Stimulated activated CD4-positive, alpha-beta T cell treated with anti-CD3 and anti-CD28 coated beads, Interleukin-15, amount 100 ng/mL, for 48 hours (primary cell): Measurements from ENCODE around the gene DEAF1.
"Not testable (repeated sequence)": the region's sequence is repeated elsewhere in the genome, so short reads cannot be mapped to it uniquely, and the experiment has no call there.

Experiments used
- DNase-seq, 2 donors: peaks; one replicate each; pipeline ENCODE4 v3.0.0-alpha.2; 2020; ENCODE audit warnings: low read depth in 2 of 2

The DEAF1 gene

DNA sequence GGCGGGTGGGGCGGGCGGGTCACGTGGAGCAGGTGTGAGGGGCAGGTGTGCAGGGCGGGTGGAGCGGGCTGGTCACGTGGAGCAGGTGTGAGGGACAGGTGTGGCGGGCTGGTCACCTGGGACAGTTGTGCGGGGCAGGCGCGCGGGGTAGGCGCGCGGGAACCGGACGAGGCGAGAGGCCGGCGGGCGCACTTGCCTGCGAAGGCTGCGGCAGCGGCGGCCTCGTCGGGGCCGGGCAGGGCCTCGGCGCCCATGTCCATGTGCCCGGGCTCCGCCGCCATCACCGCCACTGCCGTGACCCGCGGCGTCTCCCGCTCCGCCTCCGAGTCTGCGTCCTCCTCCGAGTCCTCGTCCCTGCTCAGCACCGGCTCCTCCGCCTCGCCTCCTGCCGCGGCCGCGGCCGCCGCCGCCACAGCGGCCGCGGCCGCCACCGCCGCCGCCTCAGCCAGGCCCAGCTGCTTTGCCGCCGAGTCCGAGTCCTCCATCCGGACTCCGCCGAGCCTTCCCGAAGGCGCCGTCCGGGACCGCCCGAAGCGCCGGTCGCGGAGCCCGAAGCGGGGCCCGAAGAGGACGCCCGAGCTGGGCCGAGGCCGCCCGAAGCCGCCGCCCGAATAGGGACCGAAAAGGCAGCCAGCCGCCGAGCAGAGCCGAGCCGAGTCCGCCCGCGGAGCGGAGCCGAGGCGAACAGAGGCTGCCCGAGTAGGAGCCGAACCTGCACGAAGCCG, at the start of gene DEAF1:
Gene DEAF1 (minus strand): TSS at position 660 of the 725 bp plus-strand sequence. CDS start 175 bp downstream, at position 485.
- peak; percentile 99 to 100 for DNase-seq

DNA sequence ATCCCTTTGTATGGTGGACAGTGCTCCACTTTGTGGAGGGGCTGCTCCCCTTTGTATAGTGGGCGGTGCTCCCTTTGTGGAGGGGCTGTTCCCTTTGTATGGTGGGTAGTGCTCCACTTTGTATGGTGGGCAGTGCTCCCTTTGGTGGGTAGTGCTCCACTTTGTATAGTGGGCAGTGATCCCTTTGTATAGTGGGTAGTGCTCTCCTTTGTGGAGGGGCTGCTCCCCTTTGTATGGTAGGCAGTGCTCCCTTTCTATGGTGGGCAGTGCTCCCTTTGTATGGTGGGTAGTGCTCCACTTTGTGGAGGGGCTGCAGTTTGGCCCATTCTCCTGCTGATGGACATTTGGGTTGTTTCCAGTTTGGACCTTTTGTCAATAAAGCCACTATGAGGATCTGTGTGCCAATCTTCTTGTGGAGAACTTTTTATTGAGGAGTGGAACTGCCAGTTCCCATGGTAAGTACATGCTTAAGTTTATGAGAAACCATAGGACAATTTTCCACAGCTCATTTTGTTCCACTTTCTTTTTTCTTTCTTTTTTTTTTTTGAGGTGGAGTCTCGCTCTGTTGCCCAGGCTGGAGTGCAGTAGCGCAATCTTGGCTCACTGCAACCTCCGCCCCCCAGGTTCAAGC, 47.7 kb upstream of the DEAF1 start:
- no peak for DNase-seq

GRCh38 chr11:742156-742546, 47.1 kb upstream of the DEAF1 start:
- DNase-seq, result no peak

- not testable (repeated sequence) for DNase-seq
Measured at GRCh38 chr11:737899-738298, 42.9 kb upstream of the DEAF1 start.

- no peak for DNase-seq
Measured at GRCh38 chr11:737366-737765, 42.3 kb upstream of the DEAF1 start.

- DNase-seq, result not testable (repeated sequence)
Measured at GRCh38 chr11:734541-734940, 39.5 kb upstream of the DEAF1 start.

DNA sequence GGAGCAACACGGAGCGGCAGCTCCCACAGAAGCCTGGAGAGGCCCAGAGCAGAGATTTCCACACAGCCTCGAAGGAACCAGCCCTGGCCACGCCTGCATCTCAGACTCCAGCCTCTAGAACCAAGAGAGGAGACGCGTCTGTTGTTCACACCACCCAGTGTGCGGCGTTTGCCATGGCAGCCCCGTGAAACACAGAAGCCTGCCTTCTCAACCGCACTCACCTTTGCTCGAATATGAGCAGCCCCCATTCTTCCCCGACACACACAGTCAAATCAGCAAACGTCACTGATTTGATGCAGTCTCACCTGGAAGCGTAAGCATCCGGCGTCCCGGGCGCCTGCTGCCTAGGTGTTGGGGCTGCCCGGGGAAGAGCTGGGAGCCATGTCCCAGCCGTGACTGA, 38.0 kb upstream of the DEAF1 start:
- DNase-seq, result no peak

- DNase-seq, result no peak
Measured at GRCh38 chr11:729492-730074, 34.6 kb upstream of the DEAF1 start.

- DNase-seq, result no peak
Measured at GRCh38 chr11:728901-729491, 34.0 kb upstream of the DEAF1 start.

- DNase-seq, result peak; percentile 58 to 79
Measured at GRCh38 chr11:727859-728748, 33.1 kb upstream of the DEAF1 start.

- DNase-seq, result no peak
Measured at GRCh38 chr11:727281-727701, 32.3 kb upstream of the DEAF1 start.

DNA sequence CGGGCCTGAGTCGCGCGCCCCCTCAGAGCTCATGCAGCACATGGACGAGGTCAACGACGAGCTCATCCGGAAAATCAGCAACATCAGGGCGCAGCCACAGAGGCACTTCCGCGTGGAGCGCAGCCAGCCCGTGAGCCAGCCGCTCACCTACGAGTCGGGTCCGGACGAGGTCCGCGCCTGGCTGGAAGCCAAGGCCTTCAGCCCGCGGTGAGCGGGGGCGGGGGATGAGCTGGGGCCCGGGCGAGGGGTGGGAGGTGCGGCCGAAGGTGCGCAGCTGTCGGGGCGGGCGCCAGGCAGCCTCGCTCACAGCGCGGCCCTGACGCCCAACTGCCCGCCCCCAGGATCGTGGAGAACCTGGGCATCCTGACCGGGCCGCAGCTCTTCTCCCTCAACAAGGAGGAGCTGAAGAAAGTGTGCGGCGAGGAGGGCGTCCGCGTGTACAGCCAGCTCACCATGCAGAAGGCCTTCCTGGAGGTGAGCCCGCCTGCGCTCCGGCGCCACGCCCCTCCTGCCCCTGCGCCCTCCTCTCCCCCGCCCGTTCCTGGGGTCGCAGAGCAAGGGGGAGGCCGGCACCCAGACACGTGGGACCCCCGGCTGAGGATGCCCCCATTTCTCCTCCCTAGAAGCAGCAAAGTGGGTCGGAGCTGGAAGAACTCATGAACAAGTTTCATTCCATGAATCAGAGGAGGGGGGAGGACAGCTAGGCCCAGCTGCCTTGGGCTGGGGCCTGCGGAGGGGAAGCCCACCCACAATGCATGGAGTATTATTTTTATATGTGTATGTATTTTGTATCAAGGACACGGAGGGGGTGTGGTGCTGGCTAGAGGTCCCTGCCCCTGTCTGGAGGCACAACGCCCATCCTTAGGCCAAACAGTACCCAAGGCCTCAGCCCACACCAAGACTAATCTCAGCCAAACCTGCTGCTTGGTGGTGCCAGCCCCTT, 31.5 kb upstream of the DEAF1 start:
- peak in 1 of 2 donors; percentile 37 for DNase-seq

- no peak for DNase-seq
Measured at GRCh38 chr11:725624-726202, 30.7 kb upstream of the DEAF1 start.

GRCh38 chr11:724778-725386, 29.9 kb upstream of the DEAF1 start:
- no peak for DNase-seq

- no peak for DNase-seq
Measured at GRCh38 chr11:724049-724777, 29.2 kb upstream of the DEAF1 start.

GRCh38 chr11:723120-723883, 28.3 kb upstream of the DEAF1 start:
- DNase-seq, result peak in 1 of 2 donors; percentile 38

DNA sequence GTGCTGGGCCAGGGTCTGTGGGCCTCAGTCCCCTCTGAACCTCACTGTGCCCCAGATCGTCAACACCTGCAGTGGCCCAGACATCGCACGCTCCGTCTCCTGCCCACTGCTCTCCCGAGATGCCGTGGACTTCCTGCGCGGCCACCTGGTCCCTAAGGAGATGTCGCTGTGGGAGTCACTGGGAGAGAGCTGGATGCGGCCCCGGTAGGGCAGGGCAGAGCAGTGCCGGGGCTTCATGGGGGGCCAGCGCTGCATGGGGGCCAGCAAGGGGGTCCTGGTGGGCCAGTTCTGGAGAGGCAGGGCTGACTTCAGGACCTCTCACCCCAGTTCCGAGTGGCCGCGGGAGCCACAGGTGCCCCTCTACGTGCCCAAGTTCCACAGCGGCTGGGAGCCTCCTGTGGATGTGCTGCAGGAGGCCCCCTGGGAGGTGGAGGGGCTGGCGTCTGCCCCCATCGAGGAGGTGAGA, 27.4 kb upstream of the DEAF1 start:
- DNase-seq, result no peak

- peak in 1 of 2 donors; percentile 41 for DNase-seq
Measured at GRCh38 chr11:721741-722345, 26.8 kb upstream of the DEAF1 start.
